GM13977 (cell line): ENCODE data around the gene SLC17A6.

Source experiments
- DNase-seq: peaks from one replicate; pipeline ENCODE4 v3.0.0; 2012; ENCODE audit warnings: low spot score
- in situ Hi-C: fragments of 300-500 bp; cut with MboI; formaldehyde crosslinking; loops from one replicate; pipeline ENCODE4 v1.12.0; 2022; ENCODE audit warnings: low sequenced_read_pairs, low pct_unique_long_range_greater_than_20kb, mixed read lengths, inconsistent platforms; ENCODE audit not compliant: unreplicated experiment
- TF ChIP-seq, protein P1 (sequence below): IDR thresholded peaks from 2 replicates; pipeline ENCODE4 v1.5.1; 2012; ENCODE audit warnings: mild to moderate bottlenecking, control low read depth; ENCODE audit not compliant: insufficient read depth; ENCODE audit errors: extremely low read depth, missing control alignments

SLC17A6 gene

DNA sequence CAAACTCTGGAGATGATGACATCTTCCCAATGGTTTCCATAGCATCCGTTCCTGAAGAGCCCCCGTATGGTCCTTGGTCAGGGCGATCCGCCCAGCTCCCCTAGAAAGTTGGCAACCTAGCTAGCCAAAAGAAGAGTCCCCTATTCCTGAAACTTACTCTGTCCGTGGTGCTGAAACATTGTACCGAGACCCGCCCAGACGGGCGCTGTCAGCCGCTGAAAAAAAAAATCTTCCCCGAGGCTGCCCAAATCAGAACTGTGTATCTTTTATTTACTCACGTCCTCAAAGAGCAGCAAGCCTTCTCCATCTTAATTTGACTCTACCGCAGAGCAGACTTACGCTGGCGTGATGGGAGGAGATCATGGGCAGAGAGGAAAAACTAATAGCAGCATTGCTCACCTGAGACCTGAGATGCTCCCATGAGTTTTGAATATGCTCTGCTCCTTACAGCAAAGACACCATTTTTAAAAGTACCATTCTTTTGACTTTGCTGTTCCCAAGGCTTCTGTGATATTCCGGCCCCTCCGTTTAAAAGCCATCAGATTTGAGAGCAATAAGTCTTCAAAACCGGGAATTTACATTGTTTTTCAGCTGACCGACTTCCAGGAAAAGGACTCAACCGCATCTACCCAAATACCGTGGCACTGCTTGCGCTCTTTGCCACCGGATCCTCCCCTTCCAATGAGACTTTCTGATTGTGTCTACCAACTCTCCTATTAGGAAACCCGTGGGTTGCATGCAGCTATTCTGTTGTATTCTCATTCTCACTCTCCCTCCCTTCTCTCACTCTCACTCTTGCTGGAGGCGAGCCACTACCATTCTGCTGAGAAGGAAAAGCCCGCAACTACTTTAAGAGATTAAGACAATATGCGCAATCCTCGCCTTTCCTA is at the start of gene SLC17A6:
TSS of gene SLC17A6 (plus strand) at position 786 of the 890 bp plus-strand sequence. CDS start 153 bp downstream, outside the sequence.
- in situ Hi-C loops = loop anchor here (25.0 kb wide), 1 partner anchor 449 kb away; no protein-coding TSS in a partner anchor
- TF ChIP-seq, protein P1, sequence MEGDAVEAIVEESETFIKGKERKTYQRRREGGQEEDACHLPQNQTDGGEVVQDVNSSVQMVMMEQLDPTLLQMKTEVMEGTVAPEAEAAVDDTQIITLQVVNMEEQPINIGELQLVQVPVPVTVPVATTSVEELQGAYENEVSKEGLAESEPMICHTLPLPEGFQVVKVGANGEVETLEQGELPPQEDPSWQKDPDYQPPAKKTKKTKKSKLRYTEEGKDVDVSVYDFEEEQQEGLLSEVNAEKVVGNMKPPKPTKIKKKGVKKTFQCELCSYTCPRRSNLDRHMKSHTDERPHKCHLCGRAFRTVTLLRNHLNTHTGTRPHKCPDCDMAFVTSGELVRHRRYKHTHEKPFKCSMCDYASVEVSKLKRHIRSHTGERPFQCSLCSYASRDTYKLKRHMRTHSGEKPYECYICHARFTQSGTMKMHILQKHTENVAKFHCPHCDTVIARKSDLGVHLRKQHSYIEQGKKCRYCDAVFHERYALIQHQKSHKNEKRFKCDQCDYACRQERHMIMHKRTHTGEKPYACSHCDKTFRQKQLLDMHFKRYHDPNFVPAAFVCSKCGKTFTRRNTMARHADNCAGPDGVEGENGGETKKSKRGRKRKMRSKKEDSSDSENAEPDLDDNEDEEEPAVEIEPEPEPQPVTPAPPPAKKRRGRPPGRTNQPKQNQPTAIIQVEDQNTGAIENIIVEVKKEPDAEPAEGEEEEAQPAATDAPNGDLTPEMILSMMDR = no peak
- peak; percentile 35 for DNase-seq

DNA sequence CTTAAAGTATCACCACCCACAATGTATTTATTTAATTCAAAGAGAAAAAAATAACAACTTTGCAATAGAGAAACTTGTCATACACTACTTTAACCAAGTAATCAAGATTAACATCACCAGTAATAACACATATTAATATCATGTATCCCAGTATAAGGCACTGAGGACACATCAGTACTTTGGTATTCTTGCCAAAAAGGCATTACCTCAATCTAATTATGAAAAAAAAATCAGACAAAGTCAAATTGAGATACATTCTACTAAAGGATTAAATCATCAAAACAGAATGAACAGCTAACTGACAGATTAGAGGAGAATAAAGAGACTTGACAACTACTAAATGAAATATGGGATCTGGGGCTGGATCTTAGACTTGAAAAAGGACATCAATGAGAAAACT is 35.8 kb upstream of the SLC17A6 start:
- DNase-seq = no peak
- in situ Hi-C loops = loop anchor here (10.0 kb wide), 1 partner anchor 138 kb away; no protein-coding TSS in a partner anchor
- TF ChIP-seq, protein P1 = no peak

DNA sequence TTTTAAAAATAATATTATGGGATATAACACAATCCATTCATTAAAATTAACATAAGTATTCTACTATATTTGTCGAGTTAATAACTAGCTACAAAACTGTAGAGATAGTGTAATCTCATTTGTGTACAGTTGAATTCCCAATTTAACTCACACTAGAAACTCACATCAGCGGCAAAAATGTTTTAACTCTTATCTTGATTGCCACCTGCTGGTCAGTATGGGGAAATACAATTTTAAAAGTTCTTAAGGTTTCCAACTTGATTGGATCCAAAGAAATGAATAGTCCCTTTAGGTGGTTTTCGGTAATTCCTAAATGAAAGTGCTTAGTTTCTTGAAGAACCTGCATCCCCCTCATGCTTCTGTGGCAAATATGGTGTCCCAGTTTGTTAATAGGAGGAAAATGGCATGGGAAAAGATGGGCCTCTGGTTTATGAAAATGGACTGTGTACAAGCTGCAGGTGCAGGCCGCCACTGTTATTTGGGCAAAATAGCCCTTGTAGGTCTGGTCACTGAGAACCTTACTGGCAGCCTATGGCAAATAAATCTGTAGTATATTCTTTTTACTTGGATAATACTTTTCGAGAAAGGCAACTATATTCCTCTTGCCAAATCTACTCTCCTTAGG is 33.7 kb upstream of the SLC17A6 start:
- in situ Hi-C loops = loop anchor here (10.0 kb wide), 1 partner anchor 140 kb away; no protein-coding TSS in a partner anchor
- DNase-seq = peak; percentile 25
- TF ChIP-seq, protein P1 = peak; percentile 66

DNA sequence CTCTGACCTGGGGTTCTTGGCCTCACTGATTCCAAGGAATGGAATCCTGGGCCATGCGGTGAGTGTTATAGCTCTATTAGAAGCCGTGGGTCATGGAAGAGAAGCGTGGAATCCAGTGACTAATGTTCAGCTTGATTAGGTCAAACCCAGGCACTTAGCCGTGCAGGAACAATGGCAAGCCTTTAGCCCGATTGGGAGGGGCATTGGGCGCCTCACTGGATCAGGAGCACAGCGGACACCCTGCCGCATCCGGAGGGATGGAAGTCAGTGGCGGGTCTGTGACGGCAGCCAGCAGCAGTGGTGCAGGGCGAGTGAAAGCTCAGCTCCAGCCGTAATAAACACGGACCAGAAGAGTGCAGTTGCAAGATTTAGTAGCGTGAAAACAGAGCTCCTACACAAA is 20.5 kb upstream of the SLC17A6 start:
- TF ChIP-seq, protein P1 = no peak
- no peak for DNase-seq
- in situ Hi-C loops = no loop called here

DNA sequence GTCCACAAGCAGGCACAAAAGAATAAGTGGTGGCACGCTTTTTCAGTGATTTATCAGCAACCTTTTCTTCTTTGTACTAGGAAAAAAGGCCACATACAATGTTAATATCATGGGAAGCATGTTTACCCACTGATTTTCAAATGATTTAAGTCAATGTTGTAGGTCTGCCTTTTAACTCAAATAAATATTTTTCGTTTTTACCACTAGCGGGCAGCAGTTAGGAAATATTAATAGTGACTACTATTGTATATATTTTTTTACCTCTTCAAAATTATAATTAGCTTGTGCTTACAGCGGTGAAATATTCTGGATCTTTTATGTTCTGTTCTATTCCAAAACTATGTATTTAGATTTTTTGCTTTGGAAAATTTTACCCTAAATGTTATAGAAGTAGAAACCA is 6.4 kb upstream of the SLC17A6 start:
- DNase-seq = no peak
- TF ChIP-seq, protein P1 = peak; percentile 25
- in situ Hi-C loops = loop anchor here (25.0 kb wide), 1 partner anchor 456 kb away; no protein-coding TSS in a partner anchor

DNA sequence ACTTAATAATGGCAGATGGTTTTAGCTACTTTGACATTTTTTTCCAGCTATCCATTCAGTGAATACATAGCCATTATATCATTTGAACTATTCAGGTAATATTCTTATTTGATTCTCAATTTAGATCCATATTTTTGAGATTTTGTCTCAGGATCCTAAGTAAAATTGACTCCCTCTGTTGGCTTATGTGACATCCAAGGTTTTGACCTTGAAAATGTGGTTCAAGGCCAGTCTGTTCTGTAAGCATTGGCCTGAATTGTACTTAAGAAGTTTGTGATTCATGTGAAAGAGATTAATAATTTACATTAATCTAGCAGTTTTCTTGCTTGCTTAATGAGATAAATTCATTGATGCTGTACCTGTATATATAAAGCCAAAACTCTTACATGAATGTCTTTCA is 1.6 kb upstream of the SLC17A6 start:
- in situ Hi-C loops = loop anchor here (25.0 kb wide), 1 partner anchor 451 kb away; no protein-coding TSS in a partner anchor
- no peak for DNase-seq
- TF ChIP-seq, protein P1 = no peak
